MM.1S (cell line): ENCODE measurements around the gene SUCLG1.

Experiments used
- EZH2phosphoT487 ChIP-seq: fragments of 300-600 bp; sonication (generic); IDR thresholded peaks from 2 replicates; pipeline ENCODE4 v1.6.1; 2018; ENCODE audit warnings: antibody characterized with exemption, low read length
- TF ChIP-seq, protein P1 (sequence below): fragments of 300-600 bp; sonication (generic); IDR thresholded peaks from 2 replicates; pipeline ENCODE4 v1.5.1; 2016; ENCODE audit warnings: antibody characterized with exemption, low read length, mixed read lengths

DNA sequence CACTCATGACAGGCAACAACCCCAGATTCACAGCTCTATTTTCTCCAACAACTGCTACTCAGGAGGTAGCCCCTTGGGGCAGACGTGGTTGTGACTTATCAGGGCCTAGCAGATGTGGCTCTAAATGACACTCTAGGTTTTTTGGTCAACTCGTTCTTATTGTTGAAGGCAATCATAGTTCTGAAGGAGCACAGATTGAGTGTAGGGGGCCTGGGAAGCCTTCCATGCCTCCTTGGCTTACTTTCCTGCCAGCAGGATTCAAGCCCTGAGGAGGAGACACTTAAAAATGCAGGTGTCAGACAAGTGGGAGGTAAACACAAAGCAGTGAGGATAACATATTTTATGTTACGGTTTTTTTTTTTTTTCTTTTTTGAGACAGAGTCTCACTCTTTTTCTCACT lies 23.5 kb upstream of the SUCLG1 start:
- TF ChIP-seq, protein P1, sequence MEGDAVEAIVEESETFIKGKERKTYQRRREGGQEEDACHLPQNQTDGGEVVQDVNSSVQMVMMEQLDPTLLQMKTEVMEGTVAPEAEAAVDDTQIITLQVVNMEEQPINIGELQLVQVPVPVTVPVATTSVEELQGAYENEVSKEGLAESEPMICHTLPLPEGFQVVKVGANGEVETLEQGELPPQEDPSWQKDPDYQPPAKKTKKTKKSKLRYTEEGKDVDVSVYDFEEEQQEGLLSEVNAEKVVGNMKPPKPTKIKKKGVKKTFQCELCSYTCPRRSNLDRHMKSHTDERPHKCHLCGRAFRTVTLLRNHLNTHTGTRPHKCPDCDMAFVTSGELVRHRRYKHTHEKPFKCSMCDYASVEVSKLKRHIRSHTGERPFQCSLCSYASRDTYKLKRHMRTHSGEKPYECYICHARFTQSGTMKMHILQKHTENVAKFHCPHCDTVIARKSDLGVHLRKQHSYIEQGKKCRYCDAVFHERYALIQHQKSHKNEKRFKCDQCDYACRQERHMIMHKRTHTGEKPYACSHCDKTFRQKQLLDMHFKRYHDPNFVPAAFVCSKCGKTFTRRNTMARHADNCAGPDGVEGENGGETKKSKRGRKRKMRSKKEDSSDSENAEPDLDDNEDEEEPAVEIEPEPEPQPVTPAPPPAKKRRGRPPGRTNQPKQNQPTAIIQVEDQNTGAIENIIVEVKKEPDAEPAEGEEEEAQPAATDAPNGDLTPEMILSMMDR, result no peak
- no peak for TF ChIP-seq EZH2phosphoT487
